Activated CD8-positive, alpha-beta T cell treated with anti-CD3 and anti-CD28 coated beads for 36 hours (primary cell): ENCODE data around the gene FLOT1. TPM values are rescaled to one million over a fixed set of nuclear protein-coding genes. Genes with fewer than 3 reads are reported as not detected.

ENCODE experiments used
- ATAC-seq: fragments of 200-7000 bp; cut with Tn5 transposase; one replicate; pipeline ENCODE4 v1.10.0; 2021; ENCODE audit warnings: mild to moderate bottlenecking, moderate library complexity
- CTCF ChIA-PET: fragments of 350-600 bp; sonication (Branson Sonifier 250); formaldehyde crosslinking; loops from one replicate; lab custom pipeline; 2021; ENCODE audit warnings: antibody characterized with exemption; lab: Charles Lee
- POLR2A ChIA-PET: fragments of 350-600 bp; sonication (Branson Sonifier 250); formaldehyde crosslinking; loops from one replicate; lab custom pipeline; 2021; ENCODE audit warnings: antibody characterized with exemption; lab: Charles Lee
- DNase-seq: peaks from one replicate; pipeline ENCODE4 v3.0.0-alpha.2; 2020
- H3K27ac Mint-ChIP-seq: one replicate; pipeline ENCODE4 v1.8.0; 2021; ENCODE audit warnings: mild to moderate bottlenecking, mixed read lengths
- H3K27me3 Mint-ChIP-seq: one replicate; pipeline ENCODE4 v1.8.0; 2021; ENCODE audit warnings: mixed read lengths
- H3K36me3 Mint-ChIP-seq: one replicate; pipeline ENCODE4 v1.8.0; 2021; ENCODE audit warnings: low read depth, mixed read lengths
- H3K4me1 Mint-ChIP-seq: one replicate; pipeline ENCODE4 v1.8.0; 2021; ENCODE audit warnings: low read depth, mixed read lengths
- H3K4me3 Mint-ChIP-seq: one replicate; pipeline ENCODE4 v1.8.0; 2021; ENCODE audit warnings: mild to moderate bottlenecking, moderate library complexity, mixed read lengths
- H3K9me3 Mint-ChIP-seq: one replicate; pipeline ENCODE4 v1.8.0; 2021; ENCODE audit warnings: mixed read lengths
- CTCF ChIP-seq: fragments of 200-600 bp; IDR thresholded peaks from one replicate; pipeline ENCODE4 v1.8.0; 2022; ENCODE audit warnings: antibody characterized with exemption, mild to moderate bottlenecking
- intact Hi-C: fragments of 100-400 bp; cut with micrococcal nuclease; formaldehyde crosslinking; loops from one replicate; pipeline ENCODE4 v1.10.0; 2022
- total RNA-seq, 2 experiments: library from RNA; stranded (reverse); gene quantifications; one replicate each; pipeline ENCODE4 v1.2.3, GENCODE V29; 2021

FLOT1 gene
- total RNA-seq, 2 experiments from 2014 or later: 135 TPM

DNA sequence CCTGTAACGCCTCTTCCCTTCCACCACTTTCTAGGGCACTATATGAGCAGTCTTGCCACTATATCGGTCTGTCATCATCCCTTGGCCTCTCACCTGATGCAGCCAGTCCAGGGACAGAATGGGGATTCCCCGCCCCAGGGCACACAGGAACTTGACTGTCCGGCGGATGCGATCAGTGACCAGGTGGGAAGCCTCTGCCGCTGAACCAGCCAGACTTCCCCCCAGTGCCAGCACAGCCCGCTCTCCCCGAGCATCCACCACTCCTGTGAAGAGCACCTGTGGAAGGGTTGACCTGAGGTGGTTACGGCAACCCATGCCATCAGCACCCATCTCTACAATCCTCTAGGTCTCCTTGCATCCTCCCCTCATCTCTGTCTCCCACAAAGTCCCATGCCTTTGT lies 39.5 kb downstream of the FLOT1 start:
- peaks cover 50% of the 10 kb centered on the region for H3K36me3 Mint-ChIP-seq
- ATAC-seq: no peak
- H3K27ac Mint-ChIP-seq: no peak overlapping the region
- H3K27me3 Mint-ChIP-seq: no peaks in the 10 kb centered on the region
- H3K9me3 Mint-ChIP-seq: no peaks in the 10 kb centered on the region
- CTCF ChIA-PET: no interaction called here
- POLR2A ChIA-PET: interaction anchor here (1.0 to 1.3 kb wide), 2 partner anchors 9 to 11 kb away, joined by 3 read pairs; no protein-coding TSS in a partner anchor
- intact Hi-C loops: no loop called here
- no peak overlapping the region for H3K4me3 Mint-ChIP-seq
- no peaks in the 10 kb centered on the region for H3K4me1 Mint-ChIP-seq
- no peak for TF ChIP-seq CTCF
- DNase-seq: no peak

- no peaks in the 10 kb centered on the region for H3K27me3 Mint-ChIP-seq
- DNase-seq: no peak
- intact Hi-C loops: no loop called here
- no peak for TF ChIP-seq CTCF
- H3K9me3 Mint-ChIP-seq: no peaks in the 10 kb centered on the region
- no peak overlapping the region for H3K4me3 Mint-ChIP-seq
- ChIA-PET CTCF (interaction anchor here (0.9 to 1.1 kb wide), 2 partner anchors 22 to 30 kb away, joined by 3 read pairs; no protein-coding TSS in a partner anchor), POLR2A (no interaction called here)
- no peak overlapping the region for H3K27ac Mint-ChIP-seq
- ATAC-seq: no peak
- peaks cover 34% of the 10 kb centered on the region for H3K36me3 Mint-ChIP-seq
- H3K4me1 Mint-ChIP-seq: no peaks in the 10 kb centered on the region
Observed at GRCh38 chr6:30700340-30700739, 42.1 kb downstream of the FLOT1 start.

DNA sequence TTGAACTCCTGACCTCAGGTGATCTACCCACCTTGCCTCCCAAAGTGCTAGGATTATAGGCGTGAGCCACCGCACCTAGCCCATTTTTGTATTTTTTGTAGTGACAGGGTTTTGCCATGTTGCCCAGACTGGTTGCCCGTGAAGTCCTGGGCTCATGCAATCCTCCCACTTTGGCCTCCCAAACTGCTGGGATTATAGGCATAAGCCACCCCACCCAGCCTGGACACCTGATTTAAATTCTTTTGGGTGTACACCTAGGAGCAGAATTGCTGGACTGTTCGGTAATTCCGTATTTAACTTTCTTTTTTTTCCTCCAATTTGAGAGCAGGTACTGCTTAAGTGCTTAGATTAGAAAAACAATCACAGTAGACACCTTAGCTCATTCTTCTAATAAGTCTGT lies 46.1 kb downstream of the FLOT1 start:
- ChIA-PET CTCF (interaction anchor here (0.9 kb wide), 1 partner anchor 26 kb away, joined by 3 read pairs; no protein-coding TSS in a partner anchor), POLR2A (interaction anchor here (3.0 kb wide), 1 partner anchor 9 kb away, joined by 15 read pairs; the partner anchor contains the start of gene PPP1R18)
- Mint-ChIP-seq H3K9me3 (no peaks in the 10 kb centered on the region), H3K4me1 (peaks cover 4% of the 10 kb centered on the region), H3K27me3 (no peaks in the 10 kb centered on the region), H3K36me3 (peaks cover 7% of the 10 kb centered on the region), H3K27ac (no peak overlapping the region), H3K4me3 (no peak overlapping the region)
- ATAC-seq (no peak), DNase-seq (no peak)
- intact Hi-C loops: no loop called here
- TF ChIP-seq CTCF: no peak

- no peak for DNase-seq
- no peaks in the 10 kb centered on the region for H3K27me3 Mint-ChIP-seq
Observed at GRCh38 chr6:30691208-30691847, 51.2 kb downstream of the FLOT1 start.

More at GRCh38 chr6:30691208-30691847, 51.2 kb downstream of the FLOT1 start:
- no peaks in the 10 kb centered on the region for H3K9me3 Mint-ChIP-seq
- no peak for ATAC-seq
- ChIA-PET POLR2A (interaction anchor here (0.6 to 7.4 kb wide), 8 partner anchors 10 to 192 kb away, joined by 3 to 86 read pairs (median 3); partner anchors contain the start of genes MDC1 and TUBB), CTCF (interaction anchor here (1.2 to 6.6 kb wide), 3 partner anchors 12 to 39 kb away, joined by 5 to 51 read pairs (median 26); partner anchors contain the start of gene TUBB)
- H3K36me3 Mint-ChIP-seq: peaks cover 17% of the 10 kb centered on the region
- H3K4me1 Mint-ChIP-seq: peaks cover 38% of the 10 kb centered on the region
- H3K4me3 Mint-ChIP-seq: peak overlapping the region; percentile 88
- H3K27ac Mint-ChIP-seq: peak overlapping the region; percentile 72
- TF ChIP-seq CTCF: no peak
- intact Hi-C loops: no loop called here
